ENCODE results near the gene LAMA4.

DNA sequence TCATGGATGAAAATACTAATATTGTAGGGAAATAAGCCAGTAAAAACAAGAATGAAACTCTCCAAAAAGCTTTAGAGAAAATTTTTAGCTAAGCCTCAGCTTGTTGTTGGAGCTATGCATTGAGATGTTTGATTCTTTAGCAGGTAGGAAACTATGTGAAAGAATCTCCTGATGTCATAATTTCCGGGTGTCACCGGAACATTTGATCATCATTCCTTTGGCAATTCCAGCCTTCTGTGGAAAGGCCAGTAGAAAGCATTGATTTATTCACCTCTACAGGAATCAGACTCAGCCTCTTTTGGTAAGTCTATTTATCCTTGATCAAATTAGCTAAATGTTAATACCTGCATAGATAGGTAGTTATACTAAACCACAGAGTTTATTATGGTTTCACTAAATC lies 157.5 kb downstream of the LAMA4 start:
- TF ChIP-seq EP300 (IDR thresholded peaks at IDR 0.05) (no peak), CTCF (IDR thresholded peaks at IDR 0.05) (no peak), POLR2A (IDR thresholded peaks at IDR 0.05) (no peak)

Data from ovary (tissue), 3 donors.